ENCODE results near the gene TNPO3.

Gene TNPO3

DNA sequence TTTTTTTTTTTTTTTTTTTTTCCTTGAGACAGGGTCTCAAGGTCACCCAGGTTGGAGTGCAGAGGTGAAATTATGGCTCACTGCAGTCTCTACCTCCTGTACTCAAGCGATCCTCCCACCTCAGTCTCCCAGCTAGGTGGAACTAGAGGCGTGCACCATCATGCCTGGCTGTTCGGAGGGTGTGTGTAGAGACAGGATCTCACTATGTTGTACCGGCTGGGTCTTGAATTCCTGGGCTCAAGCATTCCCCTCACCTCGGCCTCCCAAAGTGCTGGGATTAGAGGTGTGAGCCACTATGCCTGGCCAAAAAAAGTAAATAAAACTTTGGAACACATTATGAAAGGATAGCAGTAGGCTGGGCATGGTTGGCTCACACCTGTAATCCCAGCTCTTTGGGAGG is 39.6 kb upstream of the TNPO3 start:
- TF ChIP-seq, protein P1, sequence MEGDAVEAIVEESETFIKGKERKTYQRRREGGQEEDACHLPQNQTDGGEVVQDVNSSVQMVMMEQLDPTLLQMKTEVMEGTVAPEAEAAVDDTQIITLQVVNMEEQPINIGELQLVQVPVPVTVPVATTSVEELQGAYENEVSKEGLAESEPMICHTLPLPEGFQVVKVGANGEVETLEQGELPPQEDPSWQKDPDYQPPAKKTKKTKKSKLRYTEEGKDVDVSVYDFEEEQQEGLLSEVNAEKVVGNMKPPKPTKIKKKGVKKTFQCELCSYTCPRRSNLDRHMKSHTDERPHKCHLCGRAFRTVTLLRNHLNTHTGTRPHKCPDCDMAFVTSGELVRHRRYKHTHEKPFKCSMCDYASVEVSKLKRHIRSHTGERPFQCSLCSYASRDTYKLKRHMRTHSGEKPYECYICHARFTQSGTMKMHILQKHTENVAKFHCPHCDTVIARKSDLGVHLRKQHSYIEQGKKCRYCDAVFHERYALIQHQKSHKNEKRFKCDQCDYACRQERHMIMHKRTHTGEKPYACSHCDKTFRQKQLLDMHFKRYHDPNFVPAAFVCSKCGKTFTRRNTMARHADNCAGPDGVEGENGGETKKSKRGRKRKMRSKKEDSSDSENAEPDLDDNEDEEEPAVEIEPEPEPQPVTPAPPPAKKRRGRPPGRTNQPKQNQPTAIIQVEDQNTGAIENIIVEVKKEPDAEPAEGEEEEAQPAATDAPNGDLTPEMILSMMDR (IDR thresholded peaks at IDR 0.05; ENCODE audit: low read length, missing control alignments): no peak
- no peak for DNase-seq (ENCODE audit: low read depth)

DNA sequence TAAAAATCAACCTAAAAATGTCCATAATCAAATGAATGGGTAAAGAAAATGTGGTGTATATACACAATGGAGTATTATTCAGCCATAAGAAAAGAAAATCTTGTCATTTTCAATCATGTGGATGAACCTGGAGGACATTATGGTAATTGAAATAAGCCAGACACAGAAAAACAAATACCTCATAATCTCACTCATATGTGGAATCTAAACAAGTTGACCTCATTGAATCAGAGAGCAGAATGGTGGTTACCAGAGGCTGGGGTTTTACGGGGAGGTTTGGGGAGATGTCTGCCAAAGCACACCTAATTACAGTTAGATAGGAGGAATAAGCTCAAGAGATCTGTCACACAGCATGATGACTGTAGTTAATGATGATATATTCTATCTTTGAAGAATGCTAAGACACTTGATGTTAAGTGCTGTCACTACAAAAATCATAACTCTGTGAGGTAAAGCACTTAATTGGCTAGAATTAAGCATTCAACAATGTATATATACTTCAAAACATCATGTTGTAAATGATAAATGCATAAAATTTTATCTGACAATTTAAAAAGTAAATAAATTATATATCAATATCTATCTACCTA is 39.1 kb upstream of the TNPO3 start:
- DNase-seq (ENCODE audit: low read depth): no peak
- TF ChIP-seq, protein P1 (IDR thresholded peaks at IDR 0.05; ENCODE audit: low read length, missing control alignments): no peak
- no peak overlapping the region for H3K4me3 ChIP-seq (replicated peaks; ENCODE audit: low read depth, low read length)

More for the DNA sequence above, 39.6 kb upstream of the TNPO3 start:
- H3K4me3 ChIP-seq (replicated peaks; ENCODE audit: low read depth, low read length): no peak overlapping the region

DNA sequence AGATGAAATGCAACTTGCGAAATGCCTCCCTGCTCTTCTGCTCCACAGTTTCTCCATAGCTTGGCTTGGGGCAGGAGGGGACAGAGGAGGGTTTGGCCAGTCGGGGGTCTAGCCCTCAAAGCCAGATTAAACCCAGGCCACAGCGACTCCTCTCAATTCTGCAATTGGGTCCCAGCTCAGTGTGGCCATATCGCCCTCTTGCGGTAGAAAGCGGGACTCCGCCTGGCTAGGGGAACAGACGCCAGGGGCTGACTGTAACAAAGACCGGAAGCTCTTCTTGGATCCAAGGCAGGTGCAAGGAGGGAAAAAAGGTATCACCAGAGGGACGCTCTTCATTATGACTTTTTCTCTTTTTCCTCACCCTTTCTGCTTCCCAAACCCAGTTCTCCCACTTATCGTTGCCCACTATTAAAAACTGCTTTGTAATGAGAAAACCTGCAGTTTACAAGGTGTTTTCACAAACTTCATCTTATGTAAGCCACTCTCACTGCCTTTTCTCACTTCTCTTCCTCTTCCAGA is 36.6 kb upstream of the TNPO3 start:
- DNase-seq (ENCODE audit: low read depth): peak; percentile 66
- no peak overlapping the region for H3K4me3 ChIP-seq (replicated peaks; ENCODE audit: low read depth, low read length)
- TF ChIP-seq, protein P1 (IDR thresholded peaks at IDR 0.05; ENCODE audit: low read length, missing control alignments): peak; percentile 100

DNA sequence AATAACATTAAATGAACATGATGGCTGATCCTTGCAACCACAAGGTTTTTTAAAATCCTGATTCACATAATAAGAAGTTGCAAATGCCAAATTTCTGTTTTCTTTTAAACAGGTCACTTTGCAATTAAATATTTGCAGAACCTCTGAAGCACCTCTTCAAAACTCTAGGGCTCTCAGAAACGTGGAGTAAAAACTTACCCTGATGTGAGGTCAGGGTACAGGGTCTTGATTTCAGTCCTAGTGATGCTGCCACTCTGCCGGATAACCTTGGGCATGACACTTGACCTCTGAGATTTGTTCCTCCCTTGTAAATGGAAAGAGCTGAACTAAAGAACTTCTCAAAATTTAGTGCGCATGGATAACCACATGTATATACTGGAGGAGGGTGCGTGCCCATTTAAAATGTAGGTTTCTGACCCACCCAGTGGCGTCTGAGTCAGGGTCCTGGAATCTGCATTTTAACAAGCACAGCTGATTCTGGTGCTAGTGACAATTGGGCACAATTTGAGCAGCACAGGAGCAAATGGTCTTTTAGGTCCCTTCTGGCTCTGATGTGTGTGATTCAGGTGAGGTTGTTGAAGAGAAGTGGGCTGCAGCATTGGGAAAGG is 35.5 kb upstream of the TNPO3 start:
- DNase-seq (ENCODE audit: low read depth): no peak
- TF ChIP-seq, protein P1 (IDR thresholded peaks at IDR 0.05; ENCODE audit: low read length, missing control alignments): no peak
- no peak overlapping the region for H3K4me3 ChIP-seq (replicated peaks; ENCODE audit: low read depth, low read length)

DNA sequence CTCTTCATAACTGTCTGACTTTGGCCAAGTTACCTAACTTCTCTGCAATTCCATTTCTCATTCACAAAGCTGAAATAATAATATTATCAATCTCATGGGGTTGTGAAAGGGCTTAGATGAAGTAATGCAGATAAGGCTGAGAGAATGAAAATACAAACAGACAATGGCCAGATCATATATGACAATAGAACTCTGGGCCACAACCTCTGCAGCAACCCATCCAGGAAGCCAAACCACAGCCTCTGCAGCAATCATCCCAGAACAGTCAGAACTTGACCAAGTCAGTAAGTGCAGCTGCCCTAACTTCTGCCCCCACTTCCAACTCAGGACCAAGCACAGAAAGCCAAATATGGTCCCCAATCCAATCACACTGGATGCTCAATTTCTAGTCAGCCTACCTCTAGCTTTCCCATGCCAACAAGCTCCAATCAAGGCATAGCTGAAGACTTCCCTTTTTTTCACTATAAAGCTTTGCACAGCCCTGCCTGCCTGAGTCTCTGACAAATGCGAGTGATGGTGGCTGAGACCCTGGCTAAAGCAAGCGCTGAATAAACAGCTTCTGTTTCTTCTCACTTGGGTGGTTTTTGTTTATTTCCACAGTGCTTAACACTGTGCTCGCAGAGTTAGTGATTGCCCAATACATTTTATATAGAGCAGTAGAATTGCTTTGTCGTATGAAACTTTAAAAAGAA is 34.8 kb upstream of the TNPO3 start:
- TF ChIP-seq, protein P1 (IDR thresholded peaks at IDR 0.05; ENCODE audit: low read length, missing control alignments): no peak
- no peak overlapping the region for H3K4me3 ChIP-seq (replicated peaks; ENCODE audit: low read depth, low read length)
- DNase-seq (ENCODE audit: low read depth): peak; percentile 54

DNA sequence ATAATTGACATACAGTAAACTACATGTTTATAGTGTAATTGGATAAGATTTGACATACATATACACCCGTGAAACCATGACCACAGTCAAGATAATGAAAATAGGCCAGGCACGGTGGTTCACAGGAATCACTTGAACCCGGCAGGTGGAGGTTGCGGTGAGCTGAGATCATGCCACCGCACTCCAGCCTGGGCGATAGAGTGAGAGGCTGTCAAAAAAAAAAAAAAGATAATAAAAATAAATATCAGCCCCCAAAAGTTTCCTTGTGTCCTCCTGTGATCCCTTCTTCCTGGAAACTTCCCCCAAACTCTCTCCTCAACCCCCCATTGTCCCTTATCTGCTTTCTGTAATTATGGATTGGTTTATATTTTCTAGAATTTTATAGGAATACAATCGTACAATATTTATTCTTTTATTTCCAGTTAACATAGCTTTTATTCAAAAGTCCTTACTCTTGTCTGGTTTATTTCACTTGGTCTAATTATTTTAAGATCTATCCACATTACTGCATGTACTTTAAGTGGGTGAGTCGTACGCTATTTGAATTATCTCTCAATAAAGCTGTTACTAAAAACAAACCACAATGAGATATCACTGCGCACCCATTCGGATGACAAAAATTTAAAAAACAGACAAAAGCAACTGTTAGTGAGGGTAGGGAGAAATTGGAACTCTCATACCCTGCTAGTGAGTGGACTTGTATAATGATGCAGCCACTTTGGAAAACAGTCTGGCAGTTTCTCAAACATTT is 30.1 kb upstream of the TNPO3 start:
- TF ChIP-seq, protein P1 (IDR thresholded peaks at IDR 0.05; ENCODE audit: low read length, missing control alignments): no peak
- no peak for DNase-seq (ENCODE audit: low read depth)

More for the DNA sequence above, 30.1 kb upstream of the TNPO3 start:
- no peak overlapping the region for H3K4me3 ChIP-seq (replicated peaks; ENCODE audit: low read depth, low read length)
